Measurements from ENCODE around the gene ELN.

- TF ChIP-seq CTCF (IDR thresholded peaks at IDR 0.05) (no peak), POLR2A (IDR thresholded peaks at IDR 0.05) (no peak)
Observed at GRCh38 chr7:74093671-74094223, 65.8 kb downstream of the ELN start.
